Measurements from ENCODE around the gene TECR.
"Not testable (repeated sequence)": the region's sequence is repeated elsewhere in the genome, so short reads cannot be mapped to it uniquely, and the experiment has no call there.

The TECR gene

GRCh38 chr19:14529254-14530004, at the start of gene TECR:
TECR (plus strand) TSS chr19:14529594; CDS start chr19:14529697, 103 bp downstream.
- DNase-seq: peak; percentile 98 to 100 (median 100)

DNA sequence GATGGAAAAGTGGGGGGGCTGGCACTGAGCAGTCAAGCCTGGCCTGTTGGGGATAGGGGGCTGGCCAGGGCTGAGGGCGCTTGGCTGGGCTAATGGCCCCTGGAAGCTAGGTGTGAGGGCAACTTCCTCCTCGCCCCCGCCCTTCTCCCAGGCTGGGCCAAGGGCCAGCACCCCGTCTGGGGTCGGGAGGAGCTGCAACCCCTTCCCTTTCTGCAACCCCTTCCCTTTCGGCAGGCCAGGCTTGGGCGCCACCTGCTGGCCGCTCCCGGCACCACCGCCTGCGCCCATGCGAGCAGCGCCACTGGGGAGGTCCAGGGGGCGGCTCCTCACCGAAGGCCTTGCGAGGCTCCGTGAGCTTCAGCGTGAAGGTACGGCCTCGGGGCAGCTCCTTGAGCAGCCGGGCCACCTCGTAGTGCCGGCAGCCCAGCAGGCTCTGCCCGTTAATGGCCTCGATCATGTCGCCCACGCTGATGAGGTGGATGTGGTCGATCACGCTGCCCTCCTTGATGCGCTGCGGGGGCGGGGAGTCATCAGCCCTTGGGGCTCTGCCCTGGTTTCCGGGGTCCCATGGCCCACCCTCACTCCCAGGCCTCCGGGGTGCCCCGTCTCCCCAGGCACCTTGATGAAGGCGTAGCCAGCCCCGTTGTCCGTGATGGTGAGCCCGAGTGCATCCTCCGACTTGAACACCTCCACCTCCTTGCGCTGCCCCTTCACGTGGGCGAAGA, 49.3 kb upstream of the TECR start:
- peak in 2 of 3 experiments; percentile 21 to 37 for DNase-seq

GRCh38 chr19:14480700-14481079, 48.7 kb upstream of the TECR start:
- no peak for DNase-seq

GRCh38 chr19:14482172-14482941, 47.0 kb upstream of the TECR start:
- no peak for DNase-seq

DNA sequence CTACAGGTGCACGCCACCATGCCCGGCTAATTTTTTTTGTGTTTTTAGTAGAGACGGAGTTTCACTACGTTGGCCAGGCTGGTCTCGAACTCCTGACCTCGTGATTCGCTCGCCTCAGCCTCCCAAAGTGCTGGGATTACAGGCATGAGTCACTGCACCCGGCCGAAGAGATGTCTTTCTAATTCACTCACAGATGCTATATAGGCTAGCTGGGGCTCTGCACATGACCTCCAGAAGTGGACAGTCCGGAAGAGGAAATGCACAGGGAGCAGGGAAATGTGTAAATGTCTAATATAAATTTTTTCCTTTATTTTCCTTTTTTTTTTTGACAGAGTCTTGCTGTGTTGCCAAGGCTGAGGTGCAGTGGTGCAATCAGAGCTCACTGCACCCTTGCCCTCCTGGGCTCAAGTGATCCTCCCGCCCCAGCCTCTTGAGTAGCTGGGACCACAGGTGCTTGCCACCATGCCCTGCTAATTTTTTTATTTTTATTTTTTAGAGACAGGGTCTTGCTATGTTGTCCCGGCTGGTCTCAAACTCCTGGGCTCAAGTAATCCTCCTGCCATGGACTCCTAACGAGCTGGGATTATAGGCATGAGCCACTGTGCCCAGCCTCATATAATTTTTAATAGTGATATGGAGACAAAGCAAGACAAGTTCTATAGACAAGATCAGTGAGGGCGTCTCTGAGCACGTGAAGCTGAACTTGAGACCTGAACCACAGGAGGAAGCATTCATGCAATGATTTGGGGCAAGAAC, 41.8 kb upstream of the TECR start:
- no peak for DNase-seq

GRCh38 chr19:14492756-14493337, 36.5 kb upstream of the TECR start:
- no peak for DNase-seq

DNA sequence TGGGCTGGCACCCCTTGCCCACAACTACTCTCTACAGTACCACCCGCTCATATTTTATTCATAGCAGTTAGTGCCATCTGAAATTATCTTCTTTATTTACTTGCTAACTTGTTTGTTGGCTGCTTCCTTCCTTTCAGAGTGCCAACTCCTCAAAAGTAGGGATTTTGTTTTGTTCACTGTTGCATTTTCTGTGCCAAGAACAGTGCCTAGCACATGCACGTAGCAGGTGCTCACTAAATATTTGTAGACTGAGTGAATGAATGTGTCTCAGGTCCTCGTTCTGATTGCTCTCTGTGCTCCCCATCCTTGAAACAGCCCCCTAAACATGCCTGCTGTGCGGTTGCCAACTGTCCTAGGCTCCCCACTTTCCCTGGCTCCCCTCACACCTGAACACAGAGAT, 35.0 kb upstream of the TECR start:
- DNase-seq: no peak

GRCh38 chr19:14494910-14495671, 34.3 kb upstream of the TECR start:
- no peak for DNase-seq

- no peak for DNase-seq
These were observed 33.7 kb upstream of the TECR start for GRCh38 chr19:14495672-14496028.

- peak; percentile 90 to 100 (median 100) for DNase-seq
These were observed 33.2 kb upstream of the TECR start, which contains the start of gene GIPC1 for GRCh38 chr19:14496029-14496833. GIPC1 (minus strand) TSS chr19:14496127; CDS start chr19:14482976, 13,151 bp downstream.

- peak in 1 of 3 experiments; percentile 65 for DNase-seq
These were observed 32.6 kb upstream of the TECR start for GRCh38 chr19:14496834-14497227.

DNA sequence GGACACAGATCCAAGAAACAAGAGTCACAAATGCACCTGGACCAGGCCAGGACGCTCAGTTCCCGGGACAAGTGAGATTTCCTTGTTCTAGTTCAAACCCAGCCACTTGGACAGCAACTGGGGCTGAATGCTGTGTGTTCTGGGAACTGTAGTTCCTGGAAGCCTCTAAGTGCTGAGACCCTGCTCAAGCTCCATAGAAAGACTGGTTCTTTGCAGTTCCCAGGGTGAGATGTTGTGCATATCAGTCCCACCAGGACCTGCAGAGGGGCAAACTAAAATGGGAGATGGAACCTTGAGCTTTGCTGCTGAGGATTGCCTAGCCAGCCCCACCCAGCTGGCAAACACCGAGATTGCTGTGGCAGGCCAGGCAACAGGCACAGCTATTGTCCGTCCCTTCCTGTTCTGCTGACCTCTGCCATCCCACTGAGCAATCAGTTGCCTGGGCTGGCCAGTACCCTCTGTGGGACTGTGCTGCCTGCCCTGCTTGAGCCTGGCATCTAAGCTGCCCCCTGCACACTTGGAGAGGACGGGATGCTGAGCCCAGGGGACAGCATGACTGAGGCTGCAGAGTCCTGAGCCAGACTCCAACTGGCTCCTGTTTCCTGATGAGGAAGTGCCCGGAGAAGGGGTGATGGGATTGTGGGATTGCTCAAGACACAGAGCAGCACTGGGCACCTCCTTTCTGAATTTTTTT, 32.0 kb upstream of the TECR start:
- no peak for DNase-seq

DNA sequence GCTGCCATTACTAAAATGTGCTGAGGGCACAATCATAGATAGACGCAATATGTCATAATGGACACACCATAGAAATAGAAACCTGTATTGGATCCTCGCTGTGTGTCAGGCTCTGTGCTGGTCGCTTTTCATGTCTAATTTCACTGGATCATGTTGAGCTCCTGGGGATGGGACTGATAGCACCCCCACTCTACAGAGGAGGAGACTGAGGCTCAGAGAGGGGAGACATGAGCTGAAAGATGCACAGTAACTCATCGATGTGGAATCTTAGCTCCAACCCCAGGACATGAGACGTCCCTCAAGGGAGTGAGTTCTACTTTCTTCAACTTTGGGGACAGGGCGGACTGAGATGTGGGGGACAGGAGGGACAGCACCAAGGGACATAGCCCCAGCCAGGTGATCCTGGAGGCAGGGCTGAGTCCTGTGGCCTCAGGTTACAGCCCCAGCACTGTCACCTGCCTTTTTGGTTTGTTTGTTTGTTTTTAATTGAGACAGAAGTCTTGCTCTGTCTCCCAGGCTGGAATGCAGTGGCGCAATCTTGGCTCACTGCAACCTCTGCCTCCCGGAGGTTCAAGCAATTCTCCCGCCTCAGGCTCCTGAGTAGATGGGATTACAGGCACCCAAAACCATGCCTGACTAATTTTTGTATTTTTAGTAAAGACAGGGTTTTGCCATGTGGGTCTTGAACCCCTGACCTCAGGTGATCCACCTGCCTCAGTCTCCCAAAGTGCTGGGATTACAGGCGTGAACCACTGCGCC, 26.9 kb upstream of the TECR start:
- DNase-seq: peak in 1 of 3 experiments; percentile 33

DNA sequence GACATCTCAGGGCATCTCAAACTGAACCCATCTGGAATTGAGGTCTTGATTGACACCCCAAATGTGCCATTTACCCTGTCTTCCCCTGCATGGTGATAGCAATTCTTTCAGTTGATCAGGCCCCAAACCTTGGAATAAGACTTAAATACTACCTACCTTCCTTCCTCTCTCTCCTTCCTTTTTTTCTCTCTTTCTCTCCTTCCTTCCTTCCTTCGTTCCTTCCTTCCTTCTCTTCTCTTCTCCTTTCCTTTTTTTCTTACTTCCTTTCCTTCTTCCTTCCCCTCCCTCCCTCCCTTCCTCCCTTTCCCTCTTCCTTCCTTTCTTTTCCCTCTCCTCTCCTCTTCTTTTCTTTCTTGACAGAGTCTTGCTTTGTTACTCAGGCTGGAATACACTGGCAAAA, 26.1 kb upstream of the TECR start:
- no peak for DNase-seq

GRCh38 chr19:14504575-14504974, 24.8 kb upstream of the TECR start:
- DNase-seq: not testable (repeated sequence)

GRCh38 chr19:14505488-14506239, 23.7 kb upstream of the TECR start:
- DNase-seq: peak in 1 of 3 experiments; percentile 29

- DNase-seq: peak in 1 of 3 experiments; percentile 26
These were observed 21.5 kb upstream of the TECR start for GRCh38 chr19:14507704-14508542.

Data from NCI-H1417 (cell line).